ENCODE data around the gene DBI. TPM values are rescaled to one million over a fixed set of nuclear protein-coding genes. Genes with fewer than 3 reads are reported as not detected.

The DBI gene
- total RNA-seq, 1 donor from 2014 or later: 44.9 TPM

DNA sequence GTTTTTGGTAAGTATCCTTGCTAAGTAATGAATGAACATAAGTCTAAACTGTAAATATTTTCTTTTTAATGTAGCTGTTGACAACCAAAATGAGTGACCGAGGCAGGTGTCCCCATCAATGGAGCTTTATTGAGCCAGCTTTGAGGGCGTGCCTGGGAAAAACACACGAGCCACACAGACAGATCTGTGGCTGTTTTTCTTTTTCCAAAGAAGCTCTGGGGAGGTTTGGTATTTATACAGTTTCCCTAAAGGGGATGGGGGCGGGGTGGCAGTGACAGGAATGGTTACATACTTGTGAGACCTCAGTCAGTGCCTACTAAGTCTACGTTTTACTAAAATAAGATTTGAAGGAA, 11.2 kb downstream of the DBI start:
- peaks cover 1% of the 10 kb centered on the region for H3K27me3 Mint-ChIP-seq (ENCODE audit: low read depth)

DNA sequence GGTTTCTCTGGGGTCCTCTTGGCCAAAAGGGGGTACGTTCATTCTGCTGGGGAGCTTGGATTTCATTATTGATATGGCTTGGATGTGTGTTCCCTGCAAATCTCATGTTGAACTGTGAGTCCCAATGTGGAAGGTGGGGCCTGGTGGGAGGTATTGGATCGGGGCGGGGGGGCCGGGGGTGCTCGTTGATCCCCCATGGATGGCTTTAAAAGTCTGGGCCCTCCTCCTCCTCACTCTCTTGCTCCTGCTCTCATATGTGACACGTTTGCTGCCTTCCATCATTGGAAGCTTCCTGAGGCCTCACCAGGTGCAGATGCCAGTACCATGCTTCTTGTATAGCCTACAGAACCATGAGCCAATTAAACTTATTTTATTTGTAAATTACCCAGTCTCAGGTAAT, 11.8 kb downstream of the DBI start:
- no peak for DNase-seq (ENCODE audit: low spot score in 2 of 2, unreplicated experiment in 2 of 2)
- H3K4me3 Mint-ChIP-seq: no peak overlapping the region
- H3K36me3 Mint-ChIP-seq: peaks cover 20% of the 10 kb centered on the region
- H3K4me1 Mint-ChIP-seq: peaks cover 7% of the 10 kb centered on the region
- peaks cover 19% of the 10 kb centered on the region for H3K9me3 Mint-ChIP-seq
- H3K27me3 Mint-ChIP-seq (ENCODE audit: low read depth): peaks cover 1% of the 10 kb centered on the region
- TF ChIP-seq, protein P1, sequence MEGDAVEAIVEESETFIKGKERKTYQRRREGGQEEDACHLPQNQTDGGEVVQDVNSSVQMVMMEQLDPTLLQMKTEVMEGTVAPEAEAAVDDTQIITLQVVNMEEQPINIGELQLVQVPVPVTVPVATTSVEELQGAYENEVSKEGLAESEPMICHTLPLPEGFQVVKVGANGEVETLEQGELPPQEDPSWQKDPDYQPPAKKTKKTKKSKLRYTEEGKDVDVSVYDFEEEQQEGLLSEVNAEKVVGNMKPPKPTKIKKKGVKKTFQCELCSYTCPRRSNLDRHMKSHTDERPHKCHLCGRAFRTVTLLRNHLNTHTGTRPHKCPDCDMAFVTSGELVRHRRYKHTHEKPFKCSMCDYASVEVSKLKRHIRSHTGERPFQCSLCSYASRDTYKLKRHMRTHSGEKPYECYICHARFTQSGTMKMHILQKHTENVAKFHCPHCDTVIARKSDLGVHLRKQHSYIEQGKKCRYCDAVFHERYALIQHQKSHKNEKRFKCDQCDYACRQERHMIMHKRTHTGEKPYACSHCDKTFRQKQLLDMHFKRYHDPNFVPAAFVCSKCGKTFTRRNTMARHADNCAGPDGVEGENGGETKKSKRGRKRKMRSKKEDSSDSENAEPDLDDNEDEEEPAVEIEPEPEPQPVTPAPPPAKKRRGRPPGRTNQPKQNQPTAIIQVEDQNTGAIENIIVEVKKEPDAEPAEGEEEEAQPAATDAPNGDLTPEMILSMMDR (IDR thresholded peaks at IDR 0.05; ENCODE audit: unreplicated experiment): no peak
- H3K27ac Mint-ChIP-seq: no peak overlapping the region

More for the DNA sequence above, 11.2 kb downstream of the DBI start:
- Mint-ChIP-seq H3K4me3 (no peak overlapping the region), H3K4me1 (peaks cover 7% of the 10 kb centered on the region), H3K36me3 (peaks cover 26% of the 10 kb centered on the region), H3K9me3 (peaks cover 21% of the 10 kb centered on the region), H3K27ac (no peak overlapping the region)
- DNase-seq (ENCODE audit: low spot score in 2 of 2, unreplicated experiment in 2 of 2): no peak
- TF ChIP-seq, protein P1 (IDR thresholded peaks at IDR 0.05; ENCODE audit: unreplicated experiment): no peak

DNA sequence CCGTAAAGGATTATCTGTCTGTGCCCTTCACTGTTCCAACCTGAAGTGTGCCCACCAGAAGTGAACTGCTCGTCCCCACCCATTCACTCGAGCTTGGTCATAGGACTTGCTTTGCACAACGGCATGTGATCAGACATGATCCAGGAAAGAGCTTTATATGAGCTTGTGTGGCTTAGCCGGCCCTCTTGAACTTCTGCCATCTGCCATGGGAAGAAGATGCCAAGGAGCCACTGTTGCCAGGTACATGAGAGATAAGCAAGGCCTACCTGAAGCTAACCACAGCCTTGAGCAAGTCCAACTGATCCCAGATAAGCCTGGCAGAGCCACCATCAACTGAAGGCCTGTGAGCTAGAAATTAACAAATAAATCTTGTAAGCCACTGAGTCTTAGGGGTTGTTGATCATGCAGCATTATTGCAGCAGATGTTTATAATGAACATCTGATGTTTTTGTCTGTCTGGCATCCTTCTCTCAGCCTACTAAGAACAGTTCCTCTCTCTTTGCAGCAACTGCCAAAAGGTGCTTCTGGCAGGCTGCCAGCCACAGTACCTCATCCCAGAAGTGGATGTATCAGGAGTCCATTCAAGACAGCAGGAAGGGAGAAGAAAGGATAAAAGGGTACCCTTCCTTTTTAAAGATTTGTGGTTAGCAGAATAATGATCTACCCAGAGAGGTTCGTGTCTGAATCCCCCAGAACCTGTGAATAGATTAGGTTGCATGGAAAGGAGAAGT, 16.8 kb downstream of the DBI start:
- H3K4me1 Mint-ChIP-seq: peaks cover 3% of the 10 kb centered on the region
- TF ChIP-seq, protein P1 (IDR thresholded peaks at IDR 0.05; ENCODE audit: unreplicated experiment): no peak
- no peaks in the 10 kb centered on the region for H3K9me3 Mint-ChIP-seq
- H3K27me3 Mint-ChIP-seq (ENCODE audit: low read depth): peaks cover 1% of the 10 kb centered on the region
- H3K4me3 Mint-ChIP-seq: no peak overlapping the region
- no peak overlapping the region for H3K27ac Mint-ChIP-seq
- no peak for DNase-seq (ENCODE audit: low spot score in 2 of 2, unreplicated experiment in 2 of 2)
- no peaks in the 10 kb centered on the region for H3K36me3 Mint-ChIP-seq

DNA sequence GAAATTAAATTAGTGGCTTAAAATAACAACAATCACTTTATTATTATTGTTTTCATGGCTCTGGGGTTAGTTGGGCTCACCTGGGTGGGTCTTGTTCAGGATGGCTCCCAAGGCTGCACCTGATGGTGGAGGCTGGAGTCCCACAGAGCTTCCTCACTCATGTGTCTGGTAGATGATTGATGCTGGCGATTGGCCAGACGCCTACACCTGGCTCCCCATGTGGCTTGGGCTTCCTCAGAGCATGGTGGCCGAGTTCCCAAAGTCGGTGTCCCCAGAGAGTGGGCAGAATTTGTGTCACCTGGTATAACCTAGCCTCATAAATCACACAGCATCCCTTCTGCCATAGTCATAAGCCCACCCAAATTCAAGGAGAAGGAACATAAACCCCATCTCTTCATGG, 18.2 kb downstream of the DBI start:
- Mint-ChIP-seq H3K27me3 (ENCODE audit: low read depth) (peaks cover 1% of the 10 kb centered on the region), H3K9me3 (no peaks in the 10 kb centered on the region), H3K4me3 (no peak overlapping the region), H3K36me3 (no peaks in the 10 kb centered on the region), H3K27ac (no peak overlapping the region), H3K4me1 (peaks cover 15% of the 10 kb centered on the region)
- TF ChIP-seq, protein P1 (IDR thresholded peaks at IDR 0.05; ENCODE audit: unreplicated experiment): no peak
- no peak for DNase-seq (ENCODE audit: low spot score in 2 of 2, unreplicated experiment in 2 of 2)

DNA sequence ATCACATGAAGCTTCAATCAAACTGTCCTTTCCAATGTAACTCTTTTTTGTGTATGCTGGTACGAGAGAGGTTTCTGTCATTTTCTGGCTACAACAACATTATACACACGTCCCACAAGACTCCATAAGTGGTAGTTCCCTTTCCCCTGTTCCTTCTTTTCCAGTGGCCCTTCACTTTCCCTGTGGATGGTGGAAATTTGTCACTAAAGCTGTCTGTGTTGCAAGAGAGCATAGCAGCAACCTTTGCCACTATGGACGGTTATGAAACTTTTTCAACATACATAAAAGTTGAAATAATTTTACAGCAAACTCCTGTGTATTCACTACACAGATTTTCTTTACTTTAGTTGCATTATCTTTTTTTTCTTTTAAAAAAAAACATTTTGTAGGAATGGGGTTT, 18.7 kb downstream of the DBI start:
- Mint-ChIP-seq H3K27me3 (ENCODE audit: low read depth) (no peaks in the 10 kb centered on the region), H3K4me3 (no peak overlapping the region), H3K27ac (no peak overlapping the region), H3K36me3 (no peaks in the 10 kb centered on the region), H3K9me3 (no peaks in the 10 kb centered on the region), H3K4me1 (peaks cover 19% of the 10 kb centered on the region)
- no peak for DNase-seq (ENCODE audit: low spot score in 2 of 2, unreplicated experiment in 2 of 2)
- TF ChIP-seq, protein P1 (IDR thresholded peaks at IDR 0.05; ENCODE audit: unreplicated experiment): no peak
